Measurements from ENCODE around the gene TLK1.

DNA sequence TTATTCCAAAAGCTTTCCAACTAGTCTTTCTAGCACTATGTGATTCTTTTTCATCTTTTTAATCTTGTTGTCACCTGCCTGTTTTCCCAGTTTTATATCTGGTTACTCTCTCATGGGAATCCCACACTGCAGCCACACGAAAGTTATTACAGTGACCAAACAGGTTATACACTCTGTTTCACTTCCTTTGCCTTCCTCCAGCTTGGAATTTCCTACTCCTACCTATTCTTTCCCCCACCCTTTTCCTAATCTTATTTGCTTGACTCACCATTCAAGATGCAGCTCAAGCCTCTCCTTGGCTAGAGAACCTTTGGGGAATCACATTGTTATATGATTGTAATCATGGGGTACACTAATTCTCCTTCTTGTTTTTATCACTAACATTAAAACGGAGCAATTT lies 13.4 kb upstream of the TLK1 start:
- TF ChIP-seq, protein P1, sequence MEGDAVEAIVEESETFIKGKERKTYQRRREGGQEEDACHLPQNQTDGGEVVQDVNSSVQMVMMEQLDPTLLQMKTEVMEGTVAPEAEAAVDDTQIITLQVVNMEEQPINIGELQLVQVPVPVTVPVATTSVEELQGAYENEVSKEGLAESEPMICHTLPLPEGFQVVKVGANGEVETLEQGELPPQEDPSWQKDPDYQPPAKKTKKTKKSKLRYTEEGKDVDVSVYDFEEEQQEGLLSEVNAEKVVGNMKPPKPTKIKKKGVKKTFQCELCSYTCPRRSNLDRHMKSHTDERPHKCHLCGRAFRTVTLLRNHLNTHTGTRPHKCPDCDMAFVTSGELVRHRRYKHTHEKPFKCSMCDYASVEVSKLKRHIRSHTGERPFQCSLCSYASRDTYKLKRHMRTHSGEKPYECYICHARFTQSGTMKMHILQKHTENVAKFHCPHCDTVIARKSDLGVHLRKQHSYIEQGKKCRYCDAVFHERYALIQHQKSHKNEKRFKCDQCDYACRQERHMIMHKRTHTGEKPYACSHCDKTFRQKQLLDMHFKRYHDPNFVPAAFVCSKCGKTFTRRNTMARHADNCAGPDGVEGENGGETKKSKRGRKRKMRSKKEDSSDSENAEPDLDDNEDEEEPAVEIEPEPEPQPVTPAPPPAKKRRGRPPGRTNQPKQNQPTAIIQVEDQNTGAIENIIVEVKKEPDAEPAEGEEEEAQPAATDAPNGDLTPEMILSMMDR (IDR thresholded peaks at IDR 0.05; ENCODE audit: insufficient read depth, low read depth, low read length), result no peak
- TF ChIP-seq EZH2 (IDR thresholded peaks at IDR 0.05; ENCODE audit: insufficient read depth, low read length), result no peak

Data from astrocyte (in vitro differentiated cells and primary cell).